K562 (cell line): ENCODE results near the gene TNK2. TPM values are rescaled to one million over a fixed set of nuclear protein-coding genes. Genes with fewer than 3 reads are reported as not detected.

Experiments
- CGGBP1 ChIP-seq: fragments of 250-450 bp; sonication (Bioruptor Pico); IDR thresholded peaks from 2 replicates; pipeline ENCODE4 v1.9.0; 2021; ENCODE audit warnings: mild to moderate bottlenecking
- FOXM1 ChIP-seq, 2 experiments: fragments of 450-650 bp in 1 of 2; sonication (generic) in 1 of 2; formaldehyde crosslinking in 1 of 2; IDR thresholded peaks; 2 replicates each; pipeline versions ENCODE4 v1.6.1 to v1.9.0; 2017 to 2022; ENCODE audit warnings: low read depth in 2 of 2, mild to moderate bottlenecking in 2 of 2, missing genetic modification reagents in 1 of 2, moderate library complexity in 1 of 2
- NCOA1 ChIP-seq: fragments of 450-650 bp; IDR thresholded peaks from 2 replicates; pipeline ENCODE4 v1.6.1; 2016; ENCODE audit warnings: low read depth
- PATZ1 ChIP-seq: fragments of 250-450 bp; sonication (Bioruptor Pico); IDR thresholded peaks from 2 replicates; pipeline ENCODE4 v1.5.0; 2020; ENCODE audit warnings: mild to moderate bottlenecking, borderline replicate concordance
- SPI1 ChIP-seq: IDR thresholded peaks from 2 replicates; pipeline ENCODE4 v1.6.1; 2011; ENCODE audit warnings: low read depth, low read length, control low read depth, borderline replicate concordance
- ZHX1 ChIP-seq: fragments of 150-350 bp; conservative IDR thresholded peaks from 2 replicates; pipeline ENCODE4 v1.6.1; 2014; ENCODE audit warnings: low read length
- ZKSCAN8 ChIP-seq: fragments of 200-800 bp; sonication (Bioruptor generic); IDR thresholded peaks from 2 replicates; pipeline ENCODE4 v1.6.1; 2016; ENCODE audit warnings: missing genetic modification characterization, missing compliant biosample characterization
- ZNF318 ChIP-seq, 2 experiments: fragments of 450-650 bp; IDR thresholded peaks; 2 replicates each; pipeline ENCODE4 v1.6.1; 2016; ENCODE audit warnings: mild to moderate bottlenecking in 2 of 2, borderline replicate concordance in 1 of 2, low read depth in 1 of 2, moderate library complexity in 1 of 2
- ZNF41 ChIP-seq: fragments of 250-450 bp; sonication (Bioruptor Pico); conservative IDR thresholded peaks from 2 replicates; pipeline ENCODE4 v1.4.0; 2020; ENCODE audit warnings: mild to moderate bottlenecking
- ZNF589 ChIP-seq: fragments of 200-800 bp; sonication (Bioruptor generic); IDR thresholded peaks from 2 replicates; pipeline ENCODE4 v1.6.1; 2016; ENCODE audit warnings: low read depth, missing genetic modification characterization, missing compliant biosample characterization
- polyA plus RNA-seq, 8 experiments: library from polyadenylated mRNA; depleted of rRNA in 4 of 8; stranded (reverse) in 5 of 8; unstranded in 3 of 8; fragments of >200 nt; fragmentation: Nextera tagmentation in 2 of 8; fragmentation: Illumina TruSeq in 1 of 8; extraction: Ambion mirVana in 2 of 8; extraction: Trizol in 1 of 8; gene quantifications; 2 replicates each; pipeline versions ENCODE4 v1.2.1 to v1.2.3, GENCODE V29; 2011 to 2014; ENCODE audit warnings: inconsistent platforms in 1 of 8, missing spikeins in 1 of 8
- total RNA-seq, 7 experiments: library from RNA; depleted of rRNA in 6 of 7; stranded (reverse); fragments of >200 nt in 6 of 7; fragmentation: Illumina TruSeq in 2 of 7; extraction: Trizol in 2 of 7; gene quantifications; 2 replicates each; pipeline versions ENCODE4 v1.2.1 to v1.2.3, GENCODE V29; 2011 to 2021; ENCODE audit warnings: low replicate concordance in 1 of 7

The TNK2 gene
- total and polyA plus RNA-seq, 9 of the 15 experiments (the other 6 are each of a cell fraction or from before 2014, with no cell fraction given): 0.03 to 33.8 (median 6.5) TPM

- TF ChIP-seq NCOA1: peak; percentile 34; the same call in 1 of the 2 replicates
- TF ChIP-seq SPI1: no peak
- no peak; the same call in 1 of the 2 replicates for TF ChIP-seq FOXM1 (IDR thresholded peaks at IDR 0.05; ENCODE audit: low read depth)
- TF ChIP-seq FOXM1 (CRISPR knock-in tag; IDR thresholded peaks at IDR 0.05; ENCODE audit: low read depth): no peak
- peak; percentile 66; the same call in 1 of the 2 replicates for TF ChIP-seq ZNF589 (CRISPR knock-in tag)
- no peak for TF ChIP-seq PATZ1
- no peak for TF ChIP-seq ZNF41 (CRISPR knock-in tag)
- no peak for TF ChIP-seq ZNF318 (IDR thresholded peaks at IDR 0.05; ENCODE audit: borderline replicate concordance in 1 of 2, low read depth in 1 of 2)
- TF ChIP-seq ZKSCAN8: no peak
- no peak for TF ChIP-seq CGGBP1 (CRISPR knock-in tag)
- TF ChIP-seq ZHX1: no peak
These were observed 51.8 kb downstream of the TNK2 start (continued) for GRCh38 chr3:195856410-195857084.
